Upper lobe of left lung (tissue), 4 donors: ENCODE data around the gene TRAPPC6A.

Experiments used
- CTCF ChIP-seq, 6 experiments: fragments of 450-650 bp in 4 of 6; fragments of 200-600 bp in 2 of 6; sonication (generic) in 2 of 6; IDR thresholded peaks; one replicate each; pipeline ENCODE4 v1.5.1; 2016 to 2019; ENCODE audit warnings: antibody characterized with exemption in 6 of 6
- POLR2A ChIP-seq, 4 donors: fragments of 450-650 bp; IDR thresholded peaks; one replicate each; pipeline ENCODE4 v1.5.1; 2016 to 2017; ENCODE audit warnings: antibody characterized with exemption in 4 of 4, mild to moderate bottlenecking in 2 of 4

- TF ChIP-seq CTCF (IDR thresholded peaks at IDR 0.05) = no peak
- no peak for TF ChIP-seq POLR2A (IDR thresholded peaks at IDR 0.05)
Observed at GRCh38 chr19:45163156-45163555, 14.9 kb downstream of the TRAPPC6A start.
